Fibroblast of skin of left quadriceps (primary cell): Measurements from ENCODE around the gene PRKAG1.

Experiments used
- DNase-seq, 2 experiments: peaks; one replicate each; pipeline ENCODE4 v3.0.0-alpha.2; 2013; ENCODE audit warnings: low read depth in 2 of 2

PRKAG1 gene

DNA sequence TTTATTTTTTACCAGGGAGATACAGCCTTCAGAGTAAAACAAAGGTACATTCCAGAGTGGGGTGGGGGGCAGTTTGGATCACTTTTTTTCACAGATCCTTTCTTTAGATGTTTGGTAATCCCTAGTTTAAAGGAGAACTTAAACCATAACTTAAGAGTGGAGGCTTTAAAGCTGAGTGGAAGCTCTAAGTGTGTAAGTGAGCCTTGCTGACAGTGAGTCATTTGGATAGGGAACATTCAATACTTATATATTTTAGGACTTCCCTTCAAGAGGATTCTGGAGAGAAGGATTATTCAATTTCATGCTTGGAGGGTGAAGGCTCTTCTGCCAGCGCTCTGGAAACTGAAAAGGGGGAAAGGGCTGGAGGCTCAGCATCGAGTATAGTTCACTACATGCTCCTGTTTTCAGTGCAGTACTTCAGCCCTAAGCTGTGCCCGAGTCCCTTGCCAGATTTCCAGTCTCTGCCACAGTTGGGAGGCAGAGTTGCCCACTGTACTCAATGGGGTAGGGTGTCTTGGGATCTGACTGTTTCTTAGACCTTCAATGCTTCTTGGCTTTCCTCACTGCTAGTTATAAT is 8.4 kb downstream of the PRKAG1 start:
- DNase-seq, result no peak

GRCh38 chr12:49008943-49009342 is 9.6 kb downstream of the PRKAG1 start:
- no peak for DNase-seq

DNA sequence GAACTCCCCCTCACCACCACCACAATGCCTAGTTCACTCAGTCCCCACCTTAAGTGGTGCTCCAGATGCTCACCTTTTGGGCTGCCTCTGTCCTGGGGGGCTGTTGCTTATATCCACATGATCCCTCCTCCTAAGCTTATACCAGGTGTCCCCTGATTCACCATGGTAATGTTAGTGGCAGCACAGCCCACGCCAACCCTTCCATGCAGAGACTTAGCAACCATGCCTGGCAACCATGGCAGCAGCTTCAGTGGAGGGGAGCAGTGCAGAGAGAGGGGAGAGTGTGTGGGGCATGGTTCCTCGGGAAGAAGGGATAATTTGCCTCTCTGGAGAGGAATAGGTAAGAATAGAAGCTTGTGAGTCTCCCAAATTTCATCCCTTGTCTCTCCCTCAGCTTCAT is 18.2 kb downstream of the PRKAG1 start:
- DNase-seq, result no peak

- DNase-seq, result no peak
These were observed 19.0 kb downstream of the PRKAG1 start, which contains the start of gene DDN for GRCh38 chr12:48999371-49000131. Gene DDN (minus strand): TSS chr12:48999375. CDS start chr12:48999287, 88 bp downstream.

- no peak for DNase-seq
These were observed 19.9 kb downstream of the PRKAG1 start for GRCh38 chr12:48998497-48999353.

- DNase-seq, result no peak
These were observed 20.7 kb downstream of the PRKAG1 start for GRCh38 chr12:48997719-48998496.

DNA sequence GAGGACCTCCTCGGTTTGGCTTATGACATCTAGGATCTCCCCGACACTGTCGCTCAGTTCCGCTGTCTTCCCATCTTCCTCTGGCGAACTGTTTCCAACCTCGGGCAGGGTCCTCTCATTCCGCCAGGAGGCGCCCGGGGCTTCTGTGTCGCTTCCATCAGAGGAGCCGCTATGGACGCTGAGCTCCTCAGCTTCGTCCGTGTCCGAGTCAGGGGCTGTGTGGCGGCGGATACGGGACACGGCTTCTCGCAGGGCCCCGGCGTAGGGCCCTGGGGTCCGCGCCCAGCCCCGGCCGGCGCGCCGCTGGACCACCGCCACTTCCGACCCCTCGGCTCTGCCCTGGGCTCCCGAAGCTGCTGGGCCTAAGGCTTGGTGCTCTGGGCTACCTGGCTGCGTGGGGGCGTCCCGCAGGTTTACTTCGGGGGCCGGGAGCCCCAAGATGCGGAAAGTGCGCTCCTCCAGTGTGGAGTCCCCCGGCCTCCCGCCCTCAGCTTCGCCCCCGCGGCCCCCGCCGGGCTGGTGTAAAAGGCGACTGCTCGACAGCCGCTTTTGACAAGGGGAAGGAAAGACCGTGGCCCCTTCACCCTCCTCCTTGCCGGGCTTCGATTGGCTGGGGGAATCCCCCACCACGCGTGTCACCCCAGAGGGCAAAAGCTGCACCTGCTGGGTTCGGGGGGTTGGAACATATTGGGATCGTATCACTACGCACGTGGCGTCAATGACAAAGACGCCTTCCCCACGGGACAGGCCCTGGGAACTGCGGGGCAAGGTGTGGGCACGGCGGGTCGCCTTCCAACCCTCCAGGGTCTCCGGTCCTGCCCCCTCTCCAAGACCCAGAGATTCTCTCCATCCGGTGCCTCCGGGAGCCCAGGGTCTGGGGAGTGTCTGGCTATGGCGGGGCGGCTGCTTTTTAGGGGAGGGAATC is 21.5 kb downstream of the PRKAG1 start:
- DNase-seq, result no peak

- peak in 1 of 2 experiments; percentile 53 for DNase-seq
These were observed 23.3 kb downstream of the PRKAG1 start for GRCh38 chr12:48995086-48995879.

GRCh38 chr12:48994224-48995085 is 24.1 kb downstream of the PRKAG1 start:
- DNase-seq, result no peak

- DNase-seq, result no peak
These were observed 24.8 kb downstream of the PRKAG1 start for GRCh38 chr12:48993787-48994186.

GRCh38 chr12:48991247-48992050 is 27.1 kb downstream of the PRKAG1 start:
- DNase-seq, result no peak

GRCh38 chr12:48990552-48990951 is 28.0 kb downstream of the PRKAG1 start:
- DNase-seq, result no peak

DNA sequence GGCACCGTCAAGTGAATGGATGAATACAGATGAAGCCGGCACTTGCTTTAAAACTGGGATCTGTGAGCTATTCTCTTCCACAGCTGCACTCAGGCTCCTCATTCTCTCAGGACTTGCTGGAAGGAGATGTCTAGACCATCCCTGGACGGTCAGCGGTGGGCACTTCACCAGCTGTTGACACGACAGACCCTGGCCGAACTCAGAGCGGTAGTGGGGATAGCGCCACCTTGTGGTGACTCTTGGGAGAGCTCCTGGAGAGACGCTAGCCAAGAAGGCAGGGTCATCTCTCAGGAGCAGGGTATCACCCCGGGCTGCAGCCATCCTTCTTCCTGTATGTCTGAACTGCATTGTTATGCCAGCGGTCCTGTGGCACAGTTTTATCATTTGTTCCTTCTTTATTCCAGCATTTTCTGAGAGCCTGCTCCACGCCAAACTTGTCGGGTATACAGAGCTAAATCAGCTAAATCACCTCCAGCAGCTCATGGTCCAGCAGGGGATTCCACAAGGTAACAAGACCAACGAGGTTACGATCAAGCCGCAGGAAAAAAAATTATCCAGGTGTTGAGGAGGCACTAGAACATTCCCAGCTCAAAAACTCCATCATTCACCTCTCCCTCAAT is 30.4 kb downstream of the PRKAG1 start:
- no peak for DNase-seq

- no peak for DNase-seq
These were observed 31.8 kb downstream of the PRKAG1 start for GRCh38 chr12:48986720-48987291.

GRCh38 chr12:48985901-48986300 is 32.7 kb downstream of the PRKAG1 start:
- no peak for DNase-seq

DNA sequence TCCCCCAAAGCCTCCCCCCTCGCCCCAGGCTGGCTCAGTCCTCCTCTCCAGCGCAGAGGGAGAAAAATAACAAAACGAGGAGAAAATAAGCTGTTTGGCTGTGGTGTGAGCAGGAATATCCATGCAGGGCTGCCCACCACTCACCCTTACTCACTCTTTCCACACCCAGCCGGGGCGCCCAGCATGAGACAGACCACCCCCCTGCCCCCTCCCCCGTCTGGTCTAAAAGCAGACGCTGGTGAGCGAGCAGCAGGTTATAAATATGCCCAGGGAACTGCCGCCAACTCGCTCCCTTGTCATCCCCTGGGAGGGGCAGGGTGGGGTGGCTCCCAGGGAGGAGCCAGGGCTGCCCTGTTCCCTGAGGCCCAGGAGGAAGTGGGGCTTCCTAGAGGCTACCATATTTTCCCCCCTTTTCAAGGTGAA is 33.1 kb downstream of the PRKAG1 start:
- DNase-seq, result no peak
